Activated effector memory CD4-positive, alpha-beta T cell treated with Interleukin-2 at 50 U/mL for 16 hours (primary cell): Measurements from ENCODE around the gene GANC.
"Not testable (repeated sequence)": the region's sequence is repeated elsewhere in the genome, so short reads cannot be mapped to it uniquely, and the experiment has no call there.

Source experiments
- DNase-seq: peaks from one replicate; pipeline ENCODE4 v3.0.0-alpha.2; 2020

The GANC gene

GRCh38 chr15:42283671-42284070 lies 10.7 kb downstream of the GANC start:
- no peak for DNase-seq

- DNase-seq, result no peak
These were observed 11.6 kb downstream of the GANC start for GRCh38 chr15:42284551-42284950.

- no peak for DNase-seq
These were observed 12.0 kb downstream of the GANC start for GRCh38 chr15:42285034-42285433.

GRCh38 chr15:42286445-42287029 lies 13.5 kb downstream of the GANC start:
- DNase-seq, result no peak

- DNase-seq, result no peak
These were observed 14.9 kb downstream of the GANC start for GRCh38 chr15:42287931-42288330.

GRCh38 chr15:42289166-42289565 lies 16.2 kb downstream of the GANC start:
- DNase-seq, result no peak

GRCh38 chr15:42301004-42301403 lies 28.0 kb downstream of the GANC start:
- not testable (repeated sequence) for DNase-seq

- no peak for DNase-seq
These were observed 33.7 kb downstream of the GANC start for GRCh38 chr15:42306681-42307080.

GRCh38 chr15:42313463-42313862 lies 40.5 kb downstream of the GANC start:
- no peak for DNase-seq

- no peak for DNase-seq
These were observed 41.8 kb downstream of the GANC start for GRCh38 chr15:42314818-42315217.

- no peak for DNase-seq
These were observed 42.5 kb downstream of the GANC start for GRCh38 chr15:42315521-42315920.

GRCh38 chr15:42316282-42316805 lies 43.3 kb downstream of the GANC start:
- DNase-seq, result not testable (repeated sequence)

- no peak for DNase-seq
These were observed 46.2 kb downstream of the GANC start for GRCh38 chr15:42319206-42319605.

- no peak for DNase-seq
These were observed 51.3 kb downstream of the GANC start for GRCh38 chr15:42324308-42324707.

- no peak for DNase-seq
These were observed 56.2 kb downstream of the GANC start for GRCh38 chr15:42329161-42329560.

- no peak for DNase-seq
These were observed 57.0 kb downstream of the GANC start for GRCh38 chr15:42329992-42330391.

- no peak for DNase-seq
These were observed 58.2 kb downstream of the GANC start for GRCh38 chr15:42331235-42331634.

- DNase-seq, result no peak
These were observed 59.3 kb downstream of the GANC start for GRCh38 chr15:42332331-42332730.

- no peak for DNase-seq
These were observed 62.1 kb downstream of the GANC start for GRCh38 chr15:42335074-42335473.

- DNase-seq, result not testable (repeated sequence)
These were observed 63.6 kb downstream of the GANC start for GRCh38 chr15:42336650-42337049.

GRCh38 chr15:42337104-42337503 lies 64.1 kb downstream of the GANC start:
- DNase-seq, result not testable (repeated sequence)

GRCh38 chr15:42338500-42338899 lies 65.5 kb downstream of the GANC start:
- DNase-seq, result no peak

- no peak for DNase-seq
These were observed 70.7 kb downstream of the GANC start for GRCh38 chr15:42343596-42344232.

GRCh38 chr15:42344763-42345162 lies 71.8 kb downstream of the GANC start:
- DNase-seq, result no peak

- no peak for DNase-seq
These were observed 72.5 kb downstream of the GANC start for GRCh38 chr15:42345504-42345903.
